ENCODE data around the gene TRPV2.

Gene TRPV2

GRCh38 chr17:16442594-16443510, 27.5 kb downstream of the TRPV2 start:
- no peak for TF ChIP-seq CTCF (IDR thresholded peaks at IDR 0.05; ENCODE audit: insufficient read depth, low read length, missing control alignments)
- DNase-seq (ENCODE audit: low read depth, low spot score): no peak
- H3K4me3 ChIP-seq (ENCODE audit: low read depth, low read length): no peak overlapping the region
- POLR2A ChIA-PET: interaction anchor here (0.7 to 2.3 kb wide), 4 partner anchors 9 to 78 kb away, joined by 3 to 10 read pairs (median 4); partner anchors contain the start of gene UBB
- CTCF ChIA-PET: interaction anchor here (0.6 to 14.4 kb wide), 7 partner anchors 10 to 146 kb away, joined by 3 to 562 read pairs (median 14); no protein-coding TSS in a partner anchor

DNA sequence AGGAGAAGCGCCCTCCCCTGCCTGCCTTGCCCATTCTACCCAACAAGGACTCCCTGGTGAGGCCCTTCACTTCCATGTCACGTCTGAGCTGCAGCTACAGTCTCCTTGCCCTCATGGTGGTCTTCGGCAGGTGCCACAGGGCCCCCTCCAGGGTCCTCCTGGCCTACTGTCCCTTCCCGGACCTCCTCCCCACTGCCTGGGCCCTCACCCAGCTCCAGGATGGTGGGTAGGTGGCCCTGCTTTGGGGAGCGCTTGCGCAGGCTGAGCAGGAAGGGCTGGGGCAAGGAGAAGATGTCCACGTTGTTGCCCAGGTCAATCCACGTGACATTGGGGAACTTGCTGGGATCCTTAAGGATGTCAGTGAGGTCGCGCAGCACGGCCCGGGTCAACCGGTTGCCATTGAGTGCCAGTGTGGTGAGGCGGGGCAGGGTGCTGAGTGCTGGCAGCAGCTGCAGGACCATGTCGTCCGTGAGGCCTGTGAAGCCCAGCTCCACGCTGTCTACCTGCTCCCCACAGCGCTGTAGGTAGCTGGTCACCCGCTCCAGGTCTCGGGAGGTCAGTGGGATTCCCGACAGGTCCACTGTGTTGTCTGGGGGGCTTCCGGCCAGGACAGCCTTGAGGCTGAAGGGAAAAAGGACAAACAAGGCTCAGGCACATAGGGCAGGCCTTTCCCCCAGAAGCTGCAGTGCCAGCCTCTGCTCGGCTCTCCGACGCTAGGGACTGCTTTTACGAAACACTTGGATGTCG, 28.3 kb downstream of the TRPV2 start:
- TF ChIP-seq CTCF (IDR thresholded peaks at IDR 0.05; ENCODE audit: insufficient read depth, low read length, missing control alignments): no peak
- ChIA-PET CTCF (interaction anchor here (0.6 to 14.4 kb wide), 6 partner anchors 9 to 145 kb away, joined by 3 to 562 read pairs (median 4); partner anchors contain the start of gene CENPV), POLR2A (interaction anchor here (0.7 to 2.3 kb wide), 4 partner anchors 8 to 78 kb away, joined by 3 to 10 read pairs (median 4); partner anchors contain the start of gene UBB)
- H3K4me3 ChIP-seq (ENCODE audit: low read depth, low read length): no peak overlapping the region
- no peak for DNase-seq (ENCODE audit: low read depth, low spot score)

DNA sequence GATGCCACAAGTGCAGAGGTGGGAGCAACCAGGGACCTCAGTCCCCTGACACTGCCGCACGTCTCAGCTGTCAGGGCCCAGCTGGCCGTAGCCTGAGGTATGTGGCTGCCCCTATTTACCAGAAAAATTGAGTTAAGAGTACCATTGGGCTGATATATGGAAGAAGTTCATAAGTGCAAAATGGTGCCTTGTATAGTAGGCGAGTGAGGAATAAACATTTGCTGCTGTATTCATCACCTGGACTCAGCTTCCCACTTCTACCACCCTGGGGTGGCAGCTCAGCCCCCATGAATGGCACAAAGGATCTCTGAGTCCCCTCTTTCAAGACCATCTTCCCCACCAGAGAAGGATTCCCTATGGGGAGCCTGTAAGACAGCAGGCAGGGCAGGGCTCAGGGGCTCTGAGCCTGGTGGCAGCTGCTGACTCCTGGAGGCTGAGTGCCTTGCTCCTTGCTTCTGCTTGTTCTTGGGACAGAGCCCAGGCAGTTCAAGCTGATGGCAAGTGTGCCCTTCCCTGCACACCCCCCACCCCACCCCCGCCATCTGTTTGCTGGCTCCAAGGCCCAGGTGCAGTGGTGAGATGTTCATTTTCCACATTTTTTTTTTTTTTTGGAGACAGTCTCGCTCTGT, 29.0 kb downstream of the TRPV2 start:
- ChIA-PET CTCF (interaction anchor here (0.9 to 14.4 kb wide), 5 partner anchors 9 to 92 kb away, joined by 3 to 562 read pairs (median 4); partner anchors contain the start of gene CENPV), POLR2A (interaction anchor here (0.7 to 2.3 kb wide), 4 partner anchors 8 to 72 kb away, joined by 3 to 10 read pairs (median 6); partner anchors contain the start of gene UBB)
- TF ChIP-seq CTCF (IDR thresholded peaks at IDR 0.05; ENCODE audit: insufficient read depth, low read length, missing control alignments): no peak
- no peak for DNase-seq (ENCODE audit: low read depth, low spot score)
- H3K4me3 ChIP-seq (ENCODE audit: low read depth, low read length): no peak overlapping the region

- ChIA-PET CTCF (interaction anchor here (0.9 to 14.4 kb wide), 3 partner anchors 78 to 83 kb away, joined by 3 to 562 read pairs (median 5); no protein-coding TSS in a partner anchor), POLR2A (interaction anchor here (0.7 to 1.8 kb wide), 3 partner anchors 8 to 70 kb away, joined by 3 to 8 read pairs (median 5); no protein-coding TSS in a partner anchor)
- no peak for TF ChIP-seq CTCF (IDR thresholded peaks at IDR 0.05; ENCODE audit: insufficient read depth, low read length, missing control alignments)
- no peak for DNase-seq (ENCODE audit: low read depth, low spot score)
- no peak overlapping the region for H3K4me3 ChIP-seq (ENCODE audit: low read depth, low read length)
Observed at GRCh38 chr17:16446338-16446983, 31.1 kb downstream of the TRPV2 start.

DNA sequence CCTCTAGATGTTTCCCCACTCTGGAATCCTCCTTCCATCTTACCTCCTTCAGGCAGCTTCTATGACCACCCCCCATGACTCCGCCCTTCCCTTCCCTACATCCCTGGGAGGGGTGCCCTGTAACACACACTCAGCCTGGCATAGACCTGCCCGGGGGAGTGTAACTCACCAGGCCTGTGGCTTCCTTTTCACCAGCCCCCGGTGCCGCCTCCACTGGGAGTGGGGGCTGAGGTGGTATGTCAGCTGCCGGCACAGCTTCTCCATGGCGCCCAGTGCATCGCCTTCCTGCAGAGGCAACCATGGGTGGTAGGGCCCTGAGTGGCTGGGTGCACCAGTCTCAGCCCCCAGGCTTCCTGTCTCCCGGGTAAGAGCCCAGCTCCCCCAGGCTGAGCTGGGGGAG, 32.3 kb downstream of the TRPV2 start:
- ChIA-PET POLR2A (interaction anchor here (1.8 kb wide), 1 partner anchor 9 kb away, joined by 8 read pairs; no protein-coding TSS in a partner anchor), CTCF (interaction anchor here (14.4 kb wide), 1 partner anchor 77 kb away, joined by 562 read pairs; no protein-coding TSS in a partner anchor)
- DNase-seq (ENCODE audit: low read depth, low spot score): no peak
- TF ChIP-seq CTCF (IDR thresholded peaks at IDR 0.05; ENCODE audit: insufficient read depth, low read length, missing control alignments): no peak
- no peak overlapping the region for H3K4me3 ChIP-seq (ENCODE audit: low read depth, low read length)
